ENCODE results near the gene KMO. TPM values are rescaled to one million over a fixed set of nuclear protein-coding genes. Genes with fewer than 3 reads are reported as not detected.

The KMO gene
- total RNA-seq, 4 donors from 2014 or later, result 0.28 to 22.9 (median 4.5) TPM

DNA sequence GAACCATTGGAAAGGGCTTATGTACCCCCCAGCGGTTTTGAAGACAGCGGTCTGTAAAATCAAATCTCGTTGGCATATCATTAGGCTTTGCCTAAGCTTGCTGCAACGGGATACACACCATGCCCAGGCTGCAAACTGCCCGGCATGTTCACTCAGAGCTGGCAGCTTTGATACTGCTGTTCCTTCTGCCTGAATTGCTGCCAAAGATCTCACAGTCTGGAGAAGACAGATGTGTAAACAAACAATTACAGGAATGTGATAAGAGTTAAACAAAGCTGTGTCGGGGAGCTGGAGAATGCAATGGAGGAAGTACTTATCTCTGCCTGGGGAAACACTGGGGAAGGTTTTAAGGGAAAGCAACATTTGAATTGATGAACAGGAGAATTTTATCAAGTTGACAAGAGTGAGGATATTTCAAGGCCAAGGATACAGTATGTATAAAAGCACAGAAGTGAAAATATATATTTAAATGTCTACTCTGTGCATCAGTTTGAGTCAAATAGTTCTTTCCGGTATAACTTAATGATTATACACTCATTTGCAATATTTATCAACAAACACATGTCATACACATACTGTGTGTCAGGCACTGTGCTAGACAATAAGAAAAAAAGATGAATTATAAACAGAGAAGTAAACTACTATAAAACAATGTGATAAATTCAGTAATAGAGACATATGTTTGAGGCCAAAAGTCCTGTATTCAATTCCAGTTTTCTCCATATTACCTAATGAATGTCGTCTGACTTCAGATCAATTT is 78.1 kb downstream of the KMO start:
- Histone ChIP-seq H3K27me3 (no peaks in the 10 kb centered on the region), H3K9me3 (no peaks in the 10 kb centered on the region), H3K4me1 (no peaks in the 10 kb centered on the region), H3K4me3 (no peak overlapping the region), H3K27ac (no peak overlapping the region), H3K36me3 (no peaks in the 10 kb centered on the region)
- DNase-seq, result no peak
- intact Hi-C loops (cut with DNase I; ENCODE audit: low total_unique reads), result no loop called here
- TF ChIP-seq CTCF (IDR thresholded peaks at IDR 0.05) (no peak), POLR2A (IDR thresholded peaks at IDR 0.05) (no peak)

DNA sequence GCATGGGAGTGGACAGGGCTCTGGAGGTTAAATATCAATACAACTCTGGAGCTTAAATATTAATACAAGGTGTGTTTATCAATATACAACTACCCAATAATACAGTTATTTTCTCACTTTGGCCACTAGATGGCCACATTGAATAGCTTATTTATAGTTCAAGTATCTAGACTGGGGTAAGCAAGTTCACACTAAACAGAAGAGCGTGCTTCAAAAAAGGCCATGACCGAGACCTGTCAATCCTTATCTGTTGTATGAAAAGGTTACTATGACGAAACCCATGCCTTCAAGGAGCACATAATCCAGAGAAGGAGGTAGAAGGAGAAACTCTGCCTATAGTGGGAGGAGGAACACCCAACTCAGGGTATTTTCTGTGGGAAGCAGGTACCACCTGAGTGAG is 78.9 kb downstream of the KMO start:
- H3K4me1 ChIP-seq, result no peaks in the 10 kb centered on the region
- intact Hi-C loops (cut with DNase I; ENCODE audit: low total_unique reads), result no loop called here
- DNase-seq, result no peak
- no peak overlapping the region for H3K27ac ChIP-seq
- no peaks in the 10 kb centered on the region for H3K27me3 ChIP-seq
- H3K9me3 ChIP-seq, result no peaks in the 10 kb centered on the region
- H3K4me3 ChIP-seq, result no peak overlapping the region
- TF ChIP-seq CTCF (IDR thresholded peaks at IDR 0.05) (peak; percentile 56 to 68 (median 62)), POLR2A (IDR thresholded peaks at IDR 0.05) (no peak)
- no peaks in the 10 kb centered on the region for H3K36me3 ChIP-seq

DNA sequence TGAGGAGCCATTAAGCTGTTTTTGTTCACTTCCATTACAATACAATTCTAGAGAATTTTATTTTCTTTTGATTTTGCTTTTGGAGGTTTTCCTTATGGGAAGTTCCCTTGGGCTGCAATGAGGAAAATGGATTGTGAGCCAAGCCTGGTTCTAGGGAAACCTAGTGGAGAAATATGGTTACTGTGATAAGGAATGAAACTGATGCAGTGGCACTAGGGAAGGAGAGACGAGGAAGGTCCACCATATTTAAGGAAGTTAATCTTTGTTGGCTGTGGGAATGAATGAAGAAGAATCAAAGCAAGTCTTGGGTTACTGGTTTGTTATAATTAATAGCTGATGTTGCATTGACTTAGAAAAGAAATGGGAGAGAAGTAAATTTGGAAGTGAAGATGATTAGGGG is 79.6 kb downstream of the KMO start:
- Histone ChIP-seq H3K9me3 (no peaks in the 10 kb centered on the region), H3K4me3 (no peak overlapping the region), H3K36me3 (no peaks in the 10 kb centered on the region), H3K27me3 (no peaks in the 10 kb centered on the region), H3K4me1 (no peaks in the 10 kb centered on the region), H3K27ac (no peak overlapping the region)
- intact Hi-C loops (cut with DNase I; ENCODE audit: low total_unique reads), result no loop called here
- no peak for DNase-seq
- no peak for TF ChIP-seq POLR2A (IDR thresholded peaks at IDR 0.05)
- TF ChIP-seq CTCF (IDR thresholded peaks at IDR 0.05), result no peak

GRCh38 chr1:241612533-241613477 is 80.6 kb downstream of the KMO start:
- DNase-seq, result peak in 1 of 2 donors; percentile 20
- Histone ChIP-seq H3K27me3 (no peaks in the 10 kb centered on the region), H3K9me3 (no peaks in the 10 kb centered on the region), H3K4me3 (no peak overlapping the region), H3K27ac (no peak overlapping the region), H3K4me1 (no peaks in the 10 kb centered on the region), H3K36me3 (no peaks in the 10 kb centered on the region)
- intact Hi-C loops (cut with DNase I; ENCODE audit: low total_unique reads), result no loop called here
- TF ChIP-seq POLR2A (IDR thresholded peaks at IDR 0.05) (no peak), CTCF (IDR thresholded peaks at IDR 0.05) (no peak)

DNA sequence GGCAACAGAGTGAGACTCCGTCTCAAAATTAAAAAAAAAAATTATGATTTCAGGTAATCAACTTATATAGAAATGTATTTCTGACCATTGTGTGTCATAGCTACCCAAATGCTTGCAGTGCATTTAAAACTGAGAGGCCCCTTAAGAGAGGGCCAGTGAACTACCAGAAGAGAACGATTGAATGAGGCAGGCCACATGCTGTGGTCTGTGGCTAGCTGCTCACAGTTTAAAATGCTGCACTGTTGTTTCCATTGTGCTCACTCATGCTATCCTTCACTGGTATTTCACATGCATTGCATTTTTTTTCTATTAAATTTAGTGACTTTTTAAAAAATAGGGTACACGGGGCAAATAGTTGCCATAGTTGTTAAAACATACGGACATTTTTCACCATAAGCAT is 82.0 kb downstream of the KMO start:
- Histone ChIP-seq H3K4me1 (no peaks in the 10 kb centered on the region), H3K9me3 (no peaks in the 10 kb centered on the region), H3K27me3 (no peaks in the 10 kb centered on the region), H3K36me3 (no peaks in the 10 kb centered on the region), H3K27ac (no peak overlapping the region), H3K4me3 (no peak overlapping the region)
- TF ChIP-seq POLR2A (IDR thresholded peaks at IDR 0.05) (no peak), CTCF (IDR thresholded peaks at IDR 0.05) (no peak)
- intact Hi-C loops (cut with DNase I; ENCODE audit: low total_unique reads), result no loop called here
- no peak for DNase-seq

Data from uterus (tissue), 4 donors.